Measurements from ENCODE around the gene SH2B3.
"Not testable (repeated sequence)": the region's sequence is repeated elsewhere in the genome, so short reads cannot be mapped to it uniquely, and the experiment has no call there.

The SH2B3 gene

DNA sequence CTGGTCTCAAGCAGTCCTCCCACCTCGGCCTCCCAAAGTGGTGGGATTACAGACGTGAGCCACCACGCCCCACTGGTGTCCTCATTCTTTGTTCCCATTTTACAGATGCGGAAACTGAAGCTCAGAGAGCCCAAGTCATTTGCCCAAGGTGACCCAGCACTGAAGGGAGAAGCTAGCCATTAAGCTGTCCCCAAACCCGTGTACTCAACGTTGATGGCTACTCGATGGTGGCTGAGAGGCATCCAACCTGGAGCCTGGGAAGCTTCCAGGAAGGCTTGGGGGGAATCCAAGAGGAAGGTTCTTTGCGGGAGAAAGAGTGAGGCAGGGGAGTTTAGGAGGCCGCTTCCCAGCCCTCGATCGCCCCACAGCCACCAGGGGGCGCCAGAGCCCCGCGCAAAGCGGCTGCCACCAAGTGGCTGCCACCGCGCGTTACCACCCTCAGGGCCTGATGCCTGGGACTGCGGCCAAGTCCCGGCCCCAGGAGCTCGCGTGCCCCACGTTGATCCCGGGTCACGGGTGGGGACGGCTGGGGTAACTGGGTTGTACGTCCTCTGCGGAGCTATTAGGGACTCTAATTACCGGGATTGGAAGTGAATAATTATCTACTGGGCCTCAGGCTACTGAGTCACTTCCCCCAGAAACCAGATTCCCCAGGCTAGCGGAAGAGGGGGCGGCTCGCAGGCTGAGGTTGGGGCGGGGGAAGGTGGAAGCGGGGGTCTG lies 8.8 kb upstream of the SH2B3 start:
- intact Hi-C loops (cut with DNase I; ENCODE audit: low total_unique reads), result loop anchor here (2.0 to 10.0 kb wide), 2 partner anchors 58 to 278 kb away; no protein-coding TSS in a partner anchor
- peak; percentile 99 to 100 for TF ChIP-seq CTCF (IDR thresholded peaks at IDR 0.05)
- DNase-seq, result peak; percentile 76 to 89
- Histone ChIP-seq H3K9me3 (no peaks in the 10 kb centered on the region), H3K27ac (peak overlapping the region in 1 of 2 donors; percentile 14), H3K4me1 (peaks cover 0 to 9% (median 6%) of the 10 kb centered on the region in 4 donors), H3K4me3 (peak overlapping the region; percentile 26 to 34), H3K27me3 (peaks cover 0 to 2% of the 10 kb centered on the region in 2 donors), H3K36me3 (no peaks in the 10 kb centered on the region)

GRCh38 chr12:111398530-111398929 lies 7.2 kb upstream of the SH2B3 start:
- no peaks in the 10 kb centered on the region for H3K36me3 ChIP-seq
- TF ChIP-seq CTCF (IDR thresholded peaks at IDR 0.05), result no peak

DNA sequence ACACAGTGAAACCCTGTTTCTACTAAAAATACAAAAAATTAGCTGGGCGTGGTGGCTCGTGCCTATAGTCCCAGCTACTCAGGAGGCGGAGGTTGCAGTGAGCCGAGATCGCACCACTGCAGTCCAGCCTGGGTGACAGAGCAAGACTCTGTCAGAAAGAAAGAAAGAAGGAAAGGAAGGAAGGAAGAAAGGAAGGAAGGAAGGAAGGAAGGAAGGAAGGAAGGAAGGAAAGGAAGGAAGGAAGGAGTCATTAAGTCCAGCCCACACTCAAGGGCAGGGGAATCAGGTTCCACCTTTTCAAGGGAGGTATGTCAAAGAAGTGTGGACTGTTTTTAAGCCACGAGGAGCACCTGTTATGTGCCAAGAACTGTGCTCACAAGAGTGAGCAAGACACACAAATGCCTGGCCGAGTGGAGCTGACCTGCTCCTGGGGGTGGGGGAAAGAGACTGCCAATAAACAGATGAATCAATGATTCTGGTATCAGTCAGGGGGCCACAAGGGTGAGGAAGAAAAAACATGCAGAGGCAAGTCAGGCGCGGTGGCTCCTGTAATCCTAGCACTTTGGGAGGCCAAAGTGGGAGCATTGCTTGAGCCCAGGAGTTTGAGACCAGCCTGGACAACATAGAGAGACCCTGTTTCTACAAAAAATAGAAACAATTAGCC lies 5.8 kb upstream of the SH2B3 start:
- intact Hi-C loops (cut with DNase I; ENCODE audit: low total_unique reads), result loop anchor here (10.0 kb wide), 1 partner anchor 275 kb away; no protein-coding TSS in a partner anchor
- peak overlapping the region in 1 of 2 donors; percentile 43 for H3K27ac ChIP-seq

More at GRCh38 chr12:111398530-111398929, 7.2 kb upstream of the SH2B3 start:
- peaks cover 0 to 16% (median 13%) of the 10 kb centered on the region in 4 donors for H3K4me1 ChIP-seq
- intact Hi-C loops (cut with DNase I; ENCODE audit: low total_unique reads), result loop anchor here (10.0 kb wide), 1 partner anchor 276 kb away; no protein-coding TSS in a partner anchor
- no peak overlapping the region for H3K4me3 ChIP-seq
- DNase-seq, result no peak
- H3K9me3 ChIP-seq, result no peaks in the 10 kb centered on the region
- no peaks in the 10 kb centered on the region for H3K27me3 ChIP-seq
- peak overlapping the region; percentile 5 to 43 for H3K27ac ChIP-seq

DNA sequence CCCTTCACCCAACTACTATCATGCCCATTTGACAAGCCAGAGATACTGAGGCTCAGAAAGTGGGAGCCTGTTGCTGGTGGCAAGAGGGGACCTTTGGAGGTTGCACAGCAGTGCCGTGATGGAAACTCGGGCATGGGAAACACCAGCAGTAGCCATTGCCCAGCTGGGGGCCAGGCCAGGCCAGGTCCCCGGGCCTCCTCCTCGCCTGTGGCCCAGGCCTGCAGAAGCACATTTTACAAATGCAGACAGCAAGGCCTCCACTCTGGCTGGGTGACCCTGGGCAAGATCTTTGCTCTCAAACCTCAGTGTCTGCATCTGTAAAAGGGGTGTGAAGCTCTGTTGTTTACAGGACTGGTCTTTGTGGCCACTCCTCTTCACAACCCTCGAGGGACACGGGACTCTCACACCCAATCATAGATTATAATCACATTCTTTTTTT lies 4.5 kb upstream of the SH2B3 start:
- intact Hi-C loops (cut with DNase I; ENCODE audit: low total_unique reads), result no loop called here
- Histone ChIP-seq H3K9me3 (no peaks in the 10 kb centered on the region), H3K4me1 (peaks cover 0 to 37% (median 26%) of the 10 kb centered on the region in 4 donors), H3K36me3 (no peaks in the 10 kb centered on the region), H3K27me3 (no peaks in the 10 kb centered on the region), H3K4me3 (no peak overlapping the region), H3K27ac (no peak overlapping the region)
- DNase-seq, result no peak
- TF ChIP-seq CTCF (IDR thresholded peaks at IDR 0.05), result no peak

More for the DNA sequence above, 5.8 kb upstream of the SH2B3 start:
- H3K4me1 ChIP-seq, result peaks cover 0 to 29% (median 21%) of the 10 kb centered on the region in 4 donors
- H3K9me3 ChIP-seq, DNase-seq, H3K4me3 ChIP-seq, H3K36me3 ChIP-seq, H3K27me3 ChIP-seq: not testable (repeated sequence)

- H3K27me3 ChIP-seq; H3K9me3 ChIP-seq; DNase-seq; H3K36me3 ChIP-seq; intact Hi-C loops (cut with DNase I; ENCODE audit: low total_unique reads); H3K4me3 ChIP-seq: not testable (repeated sequence)
- peaks cover 0 to 40% (median 33%) of the 10 kb centered on the region in 4 donors for H3K4me1 ChIP-seq
- H3K27ac ChIP-seq, result peak overlapping the region in 1 of 2 donors; percentile 73
Measured at GRCh38 chr12:111402490-111402824, 3.3 kb upstream of the SH2B3 start.

- TF ChIP-seq CTCF (IDR thresholded peaks at IDR 0.05), result no peak
- peak in 1 of 2 donors; percentile 73 for DNase-seq
- peaks cover 0 to 60% (median 48%) of the 10 kb centered on the region in 4 donors for H3K4me1 ChIP-seq
- no peaks in the 10 kb centered on the region for H3K9me3 ChIP-seq
- H3K4me3 ChIP-seq, result peak overlapping the region; percentile 93
- H3K27ac ChIP-seq, result peak overlapping the region; percentile 73 to 82
- intact Hi-C loops (cut with DNase I; ENCODE audit: low total_unique reads), result no loop called here
- no peaks in the 10 kb centered on the region for H3K27me3 ChIP-seq
- H3K36me3 ChIP-seq, result no peaks in the 10 kb centered on the region
Measured at GRCh38 chr12:111404362-111405148, 1.2 kb upstream of the SH2B3 start.
